NB4 (cell line): ENCODE results near the gene SHB.

ENCODE experiments used
- TF ChIP-seq, protein P1 (sequence below): IDR thresholded peaks from one replicate; pipeline ENCODE4 v1.5.1; 2012; ENCODE audit warnings: low read depth, low read length
- TF ChIP-seq, protein P2 (sequence below): IDR thresholded peaks from 2 replicates; pipeline ENCODE4 v1.6.1; 2011; ENCODE audit warnings: low read depth, low read length

DNA sequence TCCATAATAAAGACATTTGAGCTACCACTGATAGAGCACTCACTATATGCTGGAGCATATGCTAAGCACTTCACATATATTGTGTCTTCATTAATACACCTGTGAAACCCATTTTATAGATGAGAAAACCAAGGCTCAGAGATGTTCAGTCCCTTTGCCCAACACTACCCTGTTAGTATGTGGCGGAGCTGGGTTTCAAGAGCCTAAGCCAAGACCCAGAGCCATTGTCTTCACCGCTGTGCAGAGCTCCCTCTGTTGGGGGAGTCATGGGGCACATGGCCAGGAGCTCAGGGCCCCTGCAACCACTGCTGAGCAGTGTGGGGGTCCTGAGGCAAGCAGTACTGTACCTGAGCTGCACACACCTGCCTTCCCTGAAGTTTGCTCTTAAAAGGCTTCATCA lies 127.8 kb downstream of the SHB start:
- TF ChIP-seq, protein P1, sequence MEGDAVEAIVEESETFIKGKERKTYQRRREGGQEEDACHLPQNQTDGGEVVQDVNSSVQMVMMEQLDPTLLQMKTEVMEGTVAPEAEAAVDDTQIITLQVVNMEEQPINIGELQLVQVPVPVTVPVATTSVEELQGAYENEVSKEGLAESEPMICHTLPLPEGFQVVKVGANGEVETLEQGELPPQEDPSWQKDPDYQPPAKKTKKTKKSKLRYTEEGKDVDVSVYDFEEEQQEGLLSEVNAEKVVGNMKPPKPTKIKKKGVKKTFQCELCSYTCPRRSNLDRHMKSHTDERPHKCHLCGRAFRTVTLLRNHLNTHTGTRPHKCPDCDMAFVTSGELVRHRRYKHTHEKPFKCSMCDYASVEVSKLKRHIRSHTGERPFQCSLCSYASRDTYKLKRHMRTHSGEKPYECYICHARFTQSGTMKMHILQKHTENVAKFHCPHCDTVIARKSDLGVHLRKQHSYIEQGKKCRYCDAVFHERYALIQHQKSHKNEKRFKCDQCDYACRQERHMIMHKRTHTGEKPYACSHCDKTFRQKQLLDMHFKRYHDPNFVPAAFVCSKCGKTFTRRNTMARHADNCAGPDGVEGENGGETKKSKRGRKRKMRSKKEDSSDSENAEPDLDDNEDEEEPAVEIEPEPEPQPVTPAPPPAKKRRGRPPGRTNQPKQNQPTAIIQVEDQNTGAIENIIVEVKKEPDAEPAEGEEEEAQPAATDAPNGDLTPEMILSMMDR, result no peak
- TF ChIP-seq, protein P2, sequence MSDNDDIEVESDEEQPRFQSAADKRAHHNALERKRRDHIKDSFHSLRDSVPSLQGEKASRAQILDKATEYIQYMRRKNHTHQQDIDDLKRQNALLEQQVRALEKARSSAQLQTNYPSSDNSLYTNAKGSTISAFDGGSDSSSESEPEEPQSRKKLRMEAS, result no peak
